Esophagus mucosa (tissue), 1 donor: ENCODE data around the gene KRTAP16-1. TPM values are rescaled to one million over a fixed set of nuclear protein-coding genes. Genes with fewer than 3 reads are reported as not detected.
"Not testable (repeated sequence)": the region's sequence is repeated elsewhere in the genome, so short reads cannot be mapped to it uniquely, and the experiment has no call there.

Experiments used
- ATAC-seq: fragments of 200-7000 bp; cut with Tn5 transposase; one replicate; pipeline ENCODE4 v1.9.1; 2020
- total RNA-seq: library from RNA; stranded (reverse); gene quantifications from one replicate; pipeline ENCODE4 v1.2.4, GENCODE V29; 2023
- donor health status: DM: yes; HTN: yes; CAD: no.

KRTAP16-1 gene
- total RNA-seq, 1 donor from 2014 or later, result not detected

DNA sequence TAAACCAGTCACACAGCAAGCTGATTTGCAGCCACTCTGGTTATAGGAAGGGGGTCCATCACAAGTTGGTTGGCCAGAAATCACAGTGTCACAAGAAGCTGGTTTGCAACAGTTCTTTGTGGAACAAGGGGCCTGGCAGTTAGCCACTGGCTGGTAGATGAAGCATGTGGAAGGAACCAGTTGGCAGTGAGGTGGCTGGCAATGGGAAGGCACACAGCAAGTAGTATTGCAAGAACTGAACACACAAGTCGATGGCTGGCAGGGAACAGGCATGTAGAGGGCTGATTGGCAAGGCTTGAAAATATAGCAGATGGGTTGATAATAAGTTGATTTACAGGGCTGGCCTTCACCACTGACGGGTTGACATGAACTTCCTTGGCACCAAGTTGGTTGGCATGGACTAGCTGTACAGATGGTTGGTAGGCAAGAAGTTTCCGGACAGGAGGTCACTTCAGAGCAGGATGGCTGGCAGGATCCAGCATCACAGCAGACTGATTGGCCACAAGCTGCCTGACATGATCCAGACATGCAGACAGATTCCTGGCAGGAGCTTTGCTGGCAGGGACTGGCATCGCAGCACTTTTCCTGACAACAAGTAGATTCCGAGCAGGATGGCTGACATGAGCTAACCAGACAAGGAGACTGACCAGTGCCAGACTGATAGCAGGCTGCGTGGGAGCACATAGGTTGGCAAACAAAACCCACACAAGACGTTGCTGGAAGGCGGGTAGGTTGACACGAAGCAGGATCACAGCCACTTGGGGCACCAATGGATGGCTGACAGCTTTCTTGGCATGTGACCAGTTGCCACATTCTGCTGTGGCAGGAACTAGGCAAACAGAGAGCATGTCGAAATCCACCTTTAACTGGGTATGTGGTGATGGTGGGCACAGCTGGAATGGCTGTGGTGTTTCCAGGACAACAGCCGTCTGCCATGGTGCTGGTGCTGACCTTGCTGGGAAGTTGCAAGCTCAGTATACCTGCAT, 6.9 kb downstream of the KRTAP16-1 start, which contains the start of gene KRTAP29-1:
TSS of gene KRTAP29-1 (minus strand) at position 936 of the 986 bp plus-strand sequence. CDS start at position 936, 0 bp downstream.
- ATAC-seq, result peak; percentile 21

DNA sequence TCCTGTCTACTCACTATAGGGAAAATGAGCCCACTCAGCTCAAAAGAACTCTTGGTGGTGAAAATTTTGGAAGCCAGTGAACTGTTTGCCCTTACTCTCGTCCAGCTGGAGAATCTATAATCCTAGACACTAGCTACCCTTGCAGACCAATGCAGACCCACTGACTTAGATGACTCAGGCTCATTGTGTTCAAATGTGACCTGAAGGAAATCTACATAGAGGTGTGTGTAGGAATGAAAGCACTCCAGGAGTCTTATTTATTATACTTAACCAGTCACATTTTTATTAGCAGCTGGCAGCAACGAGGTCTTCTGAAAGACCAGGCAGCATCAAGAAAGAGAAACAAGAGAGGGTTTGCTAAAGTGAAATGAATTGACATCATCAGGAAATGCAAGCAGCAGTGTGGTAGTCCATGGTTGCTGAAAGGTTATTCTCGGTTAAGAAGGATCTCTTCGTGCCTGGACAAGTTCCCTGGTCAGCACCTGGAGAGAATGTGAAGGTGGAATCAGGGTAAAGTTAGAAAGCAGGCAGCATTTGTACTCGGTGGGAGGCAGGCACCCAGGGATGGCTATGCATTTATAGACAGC, 7.8 kb downstream of the KRTAP16-1 start:
- ATAC-seq, result peak; percentile 68

DNA sequence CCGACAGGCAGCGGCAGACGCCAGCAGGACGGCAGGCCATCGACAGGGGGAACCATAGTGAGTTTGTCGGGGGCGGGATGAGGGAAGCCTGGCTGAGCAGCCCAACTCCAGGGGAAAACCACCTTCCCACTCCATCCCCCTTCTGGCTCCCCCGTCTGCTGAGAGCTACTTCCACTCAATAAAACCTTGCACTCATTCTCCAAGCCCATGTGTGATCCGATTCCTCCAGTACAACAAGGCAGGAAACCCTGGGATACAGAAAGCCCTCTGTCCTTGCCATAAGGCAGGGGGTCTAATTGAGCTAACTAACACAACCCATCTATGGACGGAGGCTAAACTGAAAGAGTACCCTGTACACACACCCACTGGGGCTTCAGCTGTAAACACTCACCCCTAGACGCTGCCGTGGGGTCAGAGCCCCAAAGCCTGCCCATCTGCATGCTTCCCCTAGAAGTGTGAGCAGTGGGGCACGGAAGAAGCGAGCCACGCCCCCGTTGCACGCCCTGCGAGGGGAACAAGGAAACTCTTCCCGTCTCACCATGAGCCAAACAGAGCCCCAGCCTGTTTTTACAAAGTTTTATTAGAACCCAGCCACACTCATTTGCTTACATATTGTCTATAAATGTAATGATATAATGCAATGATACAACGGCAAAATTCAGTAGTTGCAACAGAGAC, 10.5 kb downstream of the KRTAP16-1 start:
- ATAC-seq, result no peak

DNA sequence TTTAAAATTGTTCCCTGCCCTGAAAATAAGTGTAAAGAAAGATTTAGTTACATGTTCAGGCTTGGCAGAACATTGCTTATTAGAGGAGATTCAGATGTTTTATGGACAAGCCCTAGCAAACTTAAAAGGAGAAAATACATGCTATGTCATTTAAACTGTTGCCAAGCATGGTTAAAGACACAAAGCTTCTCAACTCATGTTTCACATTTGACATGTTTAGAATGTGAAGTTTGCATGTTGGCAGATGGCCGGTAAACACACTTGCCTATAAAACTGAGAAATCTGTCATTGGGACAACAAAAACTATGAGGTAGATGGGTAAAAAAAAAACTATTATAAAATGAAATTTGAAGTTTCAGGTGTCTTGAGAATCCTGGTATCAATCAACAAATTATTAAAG, 12.3 kb downstream of the KRTAP16-1 start:
- ATAC-seq, result no peak

DNA sequence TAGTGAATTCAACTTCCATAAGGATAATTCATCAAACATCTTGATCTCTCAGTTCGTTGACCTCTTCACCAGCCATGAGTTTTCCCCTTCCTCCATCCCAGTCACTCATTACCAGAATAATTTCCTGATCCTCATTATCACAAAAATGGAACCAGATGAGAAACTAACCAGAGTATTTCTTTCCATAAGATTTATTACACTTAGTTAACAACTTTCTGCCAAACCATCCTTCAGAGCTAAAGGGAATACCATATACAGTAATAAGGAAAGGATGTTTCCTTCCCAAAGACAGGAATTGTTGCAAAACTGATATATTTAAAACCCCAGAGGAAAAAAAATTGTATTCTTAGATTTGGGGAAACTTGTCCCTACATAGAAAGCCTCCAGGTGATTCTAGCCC, 15.1 kb downstream of the KRTAP16-1 start:
- no peak for ATAC-seq

DNA sequence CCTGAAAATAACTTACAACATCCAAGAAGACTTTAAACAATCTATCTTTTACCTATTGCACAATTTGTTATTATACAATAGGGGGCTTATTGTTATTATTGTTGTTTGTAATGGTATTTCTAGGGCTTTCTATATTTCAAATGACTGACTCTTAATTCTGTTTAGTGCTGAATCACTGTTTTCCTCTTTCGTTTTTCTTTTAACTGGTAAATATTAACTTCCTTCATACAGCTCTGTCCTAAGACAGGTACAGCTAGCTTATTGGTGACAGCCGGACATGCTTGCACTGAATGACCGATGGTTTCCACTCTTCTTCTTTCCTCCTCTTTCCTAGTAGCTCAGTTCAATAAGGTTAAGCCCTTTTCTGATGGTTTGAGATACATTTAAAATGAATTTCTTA, 22.1 kb downstream of the KRTAP16-1 start:
- ATAC-seq, result no peak

DNA sequence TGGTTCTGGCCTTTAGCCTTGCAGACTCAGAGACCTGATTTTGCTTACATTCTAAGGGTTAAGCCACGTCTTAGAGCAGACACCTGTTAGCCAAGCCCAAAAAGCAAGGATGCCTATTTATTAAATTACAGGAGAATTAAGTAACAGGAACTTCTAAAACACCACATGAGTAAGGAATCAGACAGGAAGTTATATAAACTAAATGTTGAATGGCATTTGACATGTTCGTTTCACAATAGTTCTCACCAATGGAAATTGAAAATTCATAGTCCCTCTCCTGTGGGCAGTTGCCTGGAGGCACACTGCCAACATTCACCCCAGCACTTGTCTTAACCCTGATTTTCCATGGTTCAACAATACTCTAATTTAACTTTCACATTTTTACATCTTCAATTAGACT, 24.6 kb downstream of the KRTAP16-1 start:
- ATAC-seq, result no peak

DNA sequence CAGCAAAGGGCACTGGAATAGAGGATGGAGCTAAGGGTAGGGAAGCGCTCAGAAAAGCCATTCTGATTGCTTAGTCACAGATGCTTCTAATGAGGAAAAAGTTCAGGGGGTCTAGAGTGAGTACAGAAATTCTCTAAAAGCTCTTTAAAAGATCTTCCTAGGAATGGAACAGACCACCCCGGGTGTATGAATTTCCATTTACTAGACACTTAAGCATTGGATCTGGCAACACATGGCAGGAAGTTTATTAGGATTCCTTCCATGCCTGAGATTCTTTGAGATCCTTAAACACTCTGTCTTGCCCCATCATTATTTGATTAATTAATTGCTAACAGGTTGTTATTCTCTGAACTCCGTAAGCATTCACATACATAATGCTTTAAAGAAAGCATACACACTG, 25.1 kb downstream of the KRTAP16-1 start:
- no peak for ATAC-seq

DNA sequence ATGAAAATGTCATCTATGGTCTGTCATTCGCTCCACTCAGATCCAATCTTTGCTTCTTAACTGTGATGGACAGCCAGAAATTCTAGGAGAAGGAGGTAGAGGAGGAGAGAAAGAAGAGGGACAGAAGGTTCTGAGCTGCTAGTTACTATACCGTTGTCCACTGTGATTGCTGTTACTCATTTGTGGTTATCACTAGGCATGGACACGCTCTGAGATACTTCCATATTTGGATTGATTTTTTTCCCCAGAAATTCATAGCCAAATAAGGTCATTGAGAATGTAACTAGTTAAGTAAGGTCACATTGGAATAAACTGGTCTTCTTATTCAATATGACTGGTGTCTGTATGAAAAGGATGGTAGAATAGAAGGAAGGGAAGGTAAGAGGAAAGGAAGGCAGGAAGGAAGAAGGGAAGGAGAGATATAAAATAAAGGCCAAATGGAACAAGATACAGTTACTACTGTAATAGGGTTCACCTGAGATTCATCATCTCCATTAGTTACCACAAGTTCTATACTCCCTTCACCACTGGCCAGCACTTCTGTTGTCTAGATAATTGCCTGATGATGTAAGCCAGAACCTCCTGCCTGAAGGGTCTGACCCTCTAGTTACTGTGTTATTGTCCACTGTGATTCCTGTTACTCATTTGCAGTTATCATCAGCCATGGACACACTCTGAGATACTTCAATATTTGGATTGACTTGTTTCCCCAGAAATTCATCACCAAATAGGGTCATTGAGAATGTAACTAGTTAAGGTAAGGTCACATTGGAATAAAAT, 30.7 kb downstream of the KRTAP16-1 start:
- ATAC-seq, result no peak

DNA sequence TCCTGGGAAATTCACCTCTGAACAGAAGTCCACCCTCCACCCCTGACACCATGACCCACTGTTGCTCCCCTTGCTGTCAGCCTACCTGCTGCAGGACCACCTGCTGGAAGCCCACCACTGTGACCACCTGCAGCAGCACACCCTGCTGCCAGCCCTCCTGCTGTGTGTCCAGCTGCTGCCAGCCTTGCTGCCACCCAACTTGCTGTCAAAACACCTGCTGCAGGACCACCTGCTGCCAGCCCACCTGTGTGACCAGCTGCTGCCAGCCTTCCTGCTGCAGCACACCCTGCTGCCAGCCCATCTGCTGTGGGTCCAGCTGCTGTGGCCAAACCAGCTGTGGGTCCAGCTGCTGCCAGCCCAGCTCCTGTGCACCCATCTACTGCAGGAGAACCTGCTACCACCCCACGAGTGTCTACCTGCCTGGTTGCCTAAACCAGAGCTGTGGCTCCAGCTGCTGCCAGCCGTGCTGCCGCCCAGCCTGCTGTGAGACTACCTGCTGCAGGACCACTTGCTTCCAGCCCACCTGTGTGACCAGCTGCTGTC, 33.4 kb downstream of the KRTAP16-1 start, which contains the start of gene KRTAP9-7:
TSS of gene KRTAP9-7 (plus strand) at position 51 of the 543 bp plus-strand sequence. CDS start at position 51, 0 bp downstream.
- not testable (repeated sequence) for ATAC-seq

DNA sequence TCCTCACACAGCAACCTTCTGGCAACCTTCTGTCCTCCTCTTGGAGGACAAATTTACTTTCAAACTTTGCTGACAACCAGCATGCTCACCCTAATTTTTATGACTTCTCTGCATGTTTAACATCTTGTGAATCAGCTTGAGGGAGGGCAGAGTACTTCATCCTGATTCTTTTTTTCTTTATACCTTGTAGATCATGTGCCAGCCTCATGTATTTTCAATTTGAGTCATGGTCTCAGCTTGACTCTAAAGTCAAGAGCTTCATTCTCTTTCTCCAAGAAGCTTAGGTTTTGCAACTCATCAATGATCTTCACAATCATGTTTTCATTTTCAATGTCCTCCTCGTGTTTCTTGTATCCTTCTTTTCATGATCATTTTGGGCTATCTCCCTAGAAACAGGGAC, 37.3 kb downstream of the KRTAP16-1 start:
- ATAC-seq, result no peak

DNA sequence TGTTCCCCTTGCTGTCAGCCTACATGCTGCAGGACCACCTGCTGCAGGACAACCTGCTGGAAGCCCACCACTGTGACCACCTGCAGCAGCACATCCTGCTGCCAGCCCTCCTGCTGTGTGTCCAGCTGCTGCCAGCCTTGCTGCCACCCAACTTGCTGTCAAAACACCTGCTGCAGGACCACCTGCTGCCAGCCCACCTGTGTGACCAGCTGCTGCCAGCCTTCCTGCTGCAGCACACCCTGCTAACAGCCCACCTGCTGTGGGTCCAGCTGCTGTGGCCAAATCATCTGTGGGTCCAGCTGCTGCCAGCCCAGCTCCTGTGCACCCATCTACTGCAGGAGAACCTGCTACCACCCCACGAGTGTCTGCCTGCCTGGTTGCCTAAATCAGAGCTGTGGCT, 37.8 kb downstream of the KRTAP16-1 start:
- ATAC-seq, result not testable (repeated sequence)

DNA sequence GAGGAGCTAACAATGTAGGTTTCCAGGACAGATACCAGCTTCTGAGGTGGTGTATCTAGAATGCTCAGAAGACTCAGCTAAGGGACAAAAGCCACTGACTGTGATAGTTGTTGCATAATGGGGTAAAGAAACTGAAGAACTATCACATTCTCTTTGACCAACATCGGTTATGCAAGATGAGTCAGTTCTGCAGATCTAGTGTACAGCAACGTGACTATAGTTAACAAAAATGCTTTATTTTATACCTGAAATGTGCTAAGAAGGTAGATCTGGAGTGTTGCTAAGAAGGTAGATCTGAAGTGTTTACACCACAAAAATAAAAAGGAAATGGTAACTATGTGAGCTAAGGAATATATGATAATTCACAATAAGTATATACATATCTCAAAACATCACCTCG, 41.4 kb downstream of the KRTAP16-1 start:
- no peak for ATAC-seq

DNA sequence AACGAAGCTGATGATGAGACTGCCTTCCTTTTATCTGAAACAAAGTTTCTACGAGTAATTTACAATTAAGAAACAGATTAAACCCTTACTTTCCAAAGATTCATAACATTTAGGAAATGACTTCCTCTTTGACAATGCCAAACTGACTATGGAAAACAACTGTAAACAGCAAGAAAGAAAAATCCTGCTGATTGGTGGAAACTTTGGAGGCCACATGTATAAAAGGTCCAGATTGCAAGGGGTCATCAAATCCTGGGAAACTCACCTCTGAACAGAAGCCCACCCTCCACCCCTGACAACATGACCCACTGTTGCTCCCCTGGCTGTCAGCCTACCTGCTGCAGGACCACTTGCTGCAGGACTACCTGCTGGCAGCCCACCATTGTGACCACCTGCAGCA, 44.0 kb downstream of the KRTAP16-1 start, which contains the start of gene KRTAP9-6:
TSS of gene KRTAP9-6 (plus strand) at position 301 of the 400 bp plus-strand sequence. CDS start at position 301, 0 bp downstream.
- no peak for ATAC-seq

DNA sequence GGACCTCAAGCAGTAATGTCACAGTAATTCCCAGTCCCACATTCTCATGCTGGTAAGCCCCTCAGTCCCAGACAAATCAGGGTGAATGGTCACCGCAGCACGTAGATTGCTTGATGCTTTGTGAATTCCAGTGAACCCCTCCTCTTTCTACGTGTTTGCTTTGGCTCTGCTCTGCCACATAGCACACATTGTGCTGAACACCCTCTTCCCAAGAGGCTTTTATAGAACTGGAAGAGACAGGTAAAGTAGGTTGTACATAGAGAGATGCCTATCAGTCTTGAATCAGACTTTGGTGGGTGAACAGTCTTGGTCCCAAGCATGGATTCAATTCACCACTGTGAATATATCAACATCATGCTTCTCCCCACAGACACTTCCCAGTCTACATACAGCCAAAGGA, 44.5 kb downstream of the KRTAP16-1 start:
- ATAC-seq, result no peak

DNA sequence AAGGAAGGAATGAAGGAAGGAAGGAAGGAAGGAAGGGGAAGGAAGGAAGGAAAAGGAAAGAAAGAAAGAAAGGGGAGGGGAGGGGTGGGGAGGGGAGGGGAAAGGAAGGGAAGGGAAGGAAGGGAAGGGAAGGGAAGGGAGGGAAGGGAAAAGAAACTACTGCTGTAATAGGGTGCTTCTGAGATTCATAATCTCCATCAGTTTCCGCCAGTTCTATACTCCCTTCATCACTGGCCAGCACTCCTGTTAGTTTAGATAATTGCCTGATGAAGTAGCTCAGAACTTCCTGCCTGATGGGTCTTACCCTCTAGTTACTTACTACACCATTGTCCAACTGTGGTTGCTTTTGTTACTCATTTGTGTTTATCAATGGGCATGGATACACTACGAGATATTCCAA, 45.9 kb downstream of the KRTAP16-1 start:
- ATAC-seq, result no peak

DNA sequence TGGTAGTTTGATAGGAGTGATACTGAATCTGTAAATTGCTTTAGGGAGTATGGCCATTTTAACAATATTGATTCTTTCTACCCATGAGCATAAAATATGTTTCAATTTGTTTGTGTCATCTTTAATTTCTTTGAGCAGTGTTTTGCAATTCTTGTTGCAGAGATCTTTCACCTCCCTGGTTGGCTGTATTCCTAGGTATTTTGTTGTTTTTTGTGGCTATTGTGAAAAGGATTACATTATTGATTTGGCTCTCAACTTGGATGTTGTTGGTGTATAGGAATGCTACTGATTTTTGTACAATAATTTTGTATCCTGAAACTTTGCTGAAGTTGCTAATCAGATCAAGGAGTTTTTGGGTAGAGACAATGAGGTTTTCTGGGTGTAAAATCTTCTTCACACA, 50.7 kb downstream of the KRTAP16-1 start:
- ATAC-seq, result no peak
